Fibroblast of skin of abdomen (primary cell): ENCODE data around the gene CYP4F8.
"Not testable (repeated sequence)": the region's sequence is repeated elsewhere in the genome, so short reads cannot be mapped to it uniquely, and the experiment has no call there.

Source experiments
- DNase-seq: peaks from one replicate; pipeline ENCODE4 v3.0.0-alpha.2; 2013

Gene CYP4F8

DNA sequence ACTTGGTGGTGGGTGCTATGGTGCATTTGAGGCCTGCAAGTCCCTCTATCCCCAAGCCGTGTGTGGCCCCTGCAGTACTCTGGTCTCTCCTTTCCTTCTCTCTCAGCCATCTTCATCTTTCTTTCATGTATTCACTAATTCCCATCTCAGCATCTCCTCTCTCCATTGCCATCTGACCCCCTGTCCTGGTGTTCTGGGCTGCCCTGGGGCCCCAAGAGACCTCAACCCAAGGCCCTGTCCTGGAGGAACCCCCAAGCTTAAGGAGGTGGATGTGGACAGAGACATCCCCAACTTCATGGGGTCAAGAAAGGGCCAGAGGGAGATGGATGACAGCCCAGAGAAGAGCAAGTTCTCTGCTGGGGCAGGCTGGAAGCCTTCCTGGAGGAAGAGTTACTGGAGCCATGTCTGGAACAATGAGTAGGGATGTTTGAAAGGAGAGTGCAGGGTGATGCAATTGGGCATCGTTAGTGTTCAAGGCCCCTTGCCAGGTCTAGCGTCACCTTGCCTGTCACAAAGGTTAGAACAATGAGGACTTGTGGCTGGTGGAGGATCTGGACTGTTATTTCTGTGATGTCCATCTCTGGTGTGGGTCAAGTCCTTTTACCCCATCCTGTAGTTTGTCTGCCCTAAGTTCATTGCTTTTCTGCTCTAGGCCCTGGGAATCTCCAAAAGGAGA is 29.2 kb downstream of the CYP4F8 start:
- no peak for DNase-seq

- no peak for DNase-seq
Observed at GRCh38 chr19:15644816-15645215, 29.8 kb downstream of the CYP4F8 start.

DNA sequence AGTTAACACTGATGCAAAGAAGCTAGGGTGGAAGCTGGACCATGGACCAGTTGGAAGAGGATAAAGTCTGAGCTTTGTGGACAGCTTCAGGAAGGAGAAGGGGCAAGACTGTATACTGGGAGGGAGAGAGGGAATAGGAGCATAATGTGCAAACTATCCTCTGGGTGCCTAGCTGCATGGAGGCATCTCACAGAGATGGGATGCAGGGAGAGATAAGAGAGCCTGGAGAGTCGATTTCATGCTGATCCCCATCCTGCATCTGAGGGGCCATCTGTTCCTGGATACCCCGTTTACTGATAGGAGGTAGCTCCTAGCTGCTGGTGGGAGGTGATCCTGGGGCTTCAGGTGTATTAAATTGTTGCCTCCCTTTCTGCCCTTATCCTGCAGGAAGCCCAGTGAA is 34.5 kb downstream of the CYP4F8 start:
- DNase-seq: no peak

DNA sequence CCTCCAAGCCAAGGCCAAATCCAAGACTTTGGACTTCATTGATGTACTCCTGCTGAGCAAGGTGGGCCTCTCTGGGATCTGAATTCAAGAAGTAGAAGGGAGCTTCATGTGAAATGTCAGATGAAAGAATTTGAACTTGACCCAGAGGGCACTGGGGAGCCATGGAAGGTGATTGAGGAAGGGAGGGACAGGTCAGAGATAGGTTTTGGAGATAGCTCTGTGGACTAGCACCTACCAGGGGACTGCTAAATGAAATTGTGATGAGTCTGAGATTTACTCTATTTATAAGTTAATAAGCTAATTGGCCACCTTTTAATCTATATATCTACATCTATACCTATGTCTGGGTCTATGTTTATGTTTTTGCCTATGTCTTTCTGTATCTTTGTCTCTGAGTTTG is 35.1 kb downstream of the CYP4F8 start:
- not testable (repeated sequence) for DNase-seq

GRCh38 chr19:15651791-15652190 is 36.8 kb downstream of the CYP4F8 start:
- no peak for DNase-seq

DNA sequence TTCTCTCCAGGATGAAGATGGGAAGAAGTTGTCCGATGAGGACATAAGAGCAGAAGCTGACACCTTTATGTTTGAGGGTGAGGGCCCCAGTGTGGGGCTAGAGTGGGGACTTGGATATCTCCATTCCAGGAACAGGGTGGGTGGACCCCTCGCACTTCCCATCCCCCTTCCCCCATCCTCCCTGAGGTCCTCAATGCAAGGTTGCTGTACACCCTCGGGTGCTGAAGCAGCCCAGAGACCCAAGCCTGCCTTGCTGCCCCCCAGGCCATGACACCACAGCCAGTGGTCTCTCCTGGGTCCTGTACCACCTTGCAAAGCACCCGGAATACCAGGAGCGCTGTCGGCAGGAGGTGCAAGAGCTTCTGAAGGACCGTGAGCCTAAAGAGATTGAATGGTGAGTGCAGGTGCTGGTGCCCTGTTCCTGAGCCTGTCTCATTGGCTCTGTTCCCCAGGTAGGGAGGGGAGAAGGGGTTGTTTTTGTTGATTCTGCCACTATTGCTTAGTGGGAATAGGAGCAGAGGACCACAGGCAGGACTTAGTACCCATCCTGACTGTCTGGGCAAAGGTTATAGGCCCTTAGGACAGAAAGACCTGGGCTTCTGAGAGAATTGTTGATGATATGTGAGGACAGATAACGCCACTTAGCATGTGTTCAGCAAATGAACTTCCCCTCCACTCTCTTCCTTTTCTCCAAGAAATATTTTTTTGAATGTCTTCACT is 37.7 kb downstream of the CYP4F8 start:
- no peak for DNase-seq

DNA sequence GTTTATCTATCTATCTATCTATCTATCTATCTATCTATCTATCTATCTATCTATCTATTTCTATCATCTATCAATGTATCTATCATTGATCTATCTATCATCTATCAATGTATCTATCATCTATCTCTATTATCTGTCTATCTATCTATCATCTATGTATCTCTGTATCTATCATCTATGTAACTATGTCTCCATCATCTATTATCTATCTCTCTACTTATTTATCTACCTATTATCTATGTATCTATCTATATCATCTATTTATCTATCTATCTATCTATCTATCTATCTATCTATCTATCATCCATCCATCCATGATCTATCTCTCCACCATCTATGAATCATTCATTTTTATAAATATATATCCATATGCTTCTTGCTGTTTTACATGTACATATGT is 41.4 kb downstream of the CYP4F8 start:
- DNase-seq: no peak

- no peak for DNase-seq
Observed at GRCh38 chr19:15663247-15663646, 48.2 kb downstream of the CYP4F8 start.

GRCh38 chr19:15666186-15666585 is 51.2 kb downstream of the CYP4F8 start:
- no peak for DNase-seq

DNA sequence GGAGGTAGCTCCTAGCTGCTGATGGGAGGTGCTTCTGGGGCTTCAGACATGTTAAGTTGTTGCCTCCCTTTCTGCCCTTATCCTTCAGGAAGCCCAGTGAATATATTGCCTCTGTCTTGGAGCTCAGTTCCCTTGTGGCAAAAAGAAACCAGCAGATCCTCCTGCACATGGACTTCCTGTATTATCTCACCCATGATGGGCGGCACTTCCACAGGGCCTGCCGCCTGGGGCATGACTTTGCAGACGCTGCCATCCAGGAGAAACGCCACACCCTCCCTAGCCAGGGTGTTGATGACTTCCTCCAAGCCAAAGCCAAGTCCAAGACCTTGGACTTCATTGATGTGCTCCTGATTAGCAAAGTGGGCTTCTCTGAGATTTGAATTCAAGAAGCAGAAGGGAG is 51.9 kb downstream of the CYP4F8 start:
- DNase-seq: no peak

DNA sequence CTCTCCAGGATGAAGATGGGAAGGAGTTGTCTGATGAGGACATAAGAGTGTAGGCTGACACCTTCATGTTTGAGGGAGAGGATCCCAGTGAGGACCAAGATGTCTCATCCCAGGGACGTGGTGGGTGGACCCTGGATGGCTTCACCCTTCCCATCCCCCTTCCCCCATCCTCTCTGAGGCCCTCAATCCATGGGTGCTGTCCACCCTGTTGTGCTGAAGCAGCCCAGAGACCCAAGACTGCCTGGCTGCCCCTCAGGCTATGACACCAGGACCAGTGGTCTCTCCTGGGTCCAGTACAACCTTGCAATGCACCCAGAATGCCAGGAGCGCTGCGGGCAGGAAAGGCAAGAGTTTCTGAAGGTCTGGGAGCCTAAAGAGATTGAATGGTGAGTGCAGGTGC is 54.4 kb downstream of the CYP4F8 start:
- no peak for DNase-seq

- no peak for DNase-seq
Observed at GRCh38 chr19:15669891-15670290, 54.9 kb downstream of the CYP4F8 start.

DNA sequence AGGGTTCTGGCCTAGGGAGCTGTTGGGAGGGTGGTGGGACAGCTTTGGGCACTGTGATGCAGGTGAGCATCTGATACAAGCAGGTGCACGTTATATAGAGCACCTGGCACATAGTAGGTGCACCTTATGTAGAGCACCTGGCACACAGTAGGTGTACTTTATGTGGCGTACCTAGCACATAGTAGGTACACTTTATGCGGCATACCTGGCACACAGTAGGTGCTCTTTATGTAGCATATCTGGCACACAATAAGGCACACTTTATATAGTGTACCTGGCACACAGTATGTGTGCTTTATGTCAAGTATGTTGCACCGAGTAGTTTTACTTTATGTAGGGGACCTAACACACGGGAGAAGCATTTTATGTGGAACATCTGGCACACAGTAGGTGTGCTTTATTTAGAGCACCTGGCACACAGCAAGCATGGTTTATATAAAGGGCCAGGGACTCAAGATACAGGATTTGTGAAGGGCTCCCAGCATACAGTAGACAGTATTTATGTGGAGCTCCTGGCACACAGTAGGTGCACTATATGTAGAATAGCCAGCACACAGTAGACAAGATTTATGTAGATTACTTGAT is 56.3 kb downstream of the CYP4F8 start:
- DNase-seq: no peak

GRCh38 chr19:15671891-15672579 is 57.0 kb downstream of the CYP4F8 start:
- no peak for DNase-seq

- DNase-seq: no peak
Observed at GRCh38 chr19:15672580-15673175, 57.7 kb downstream of the CYP4F8 start, which contains the start of gene CYP4F12. CYP4F12 (plus strand) TSS chr19:15673087; CDS start chr19:15673530, 443 bp downstream.

- DNase-seq: no peak
Observed at GRCh38 chr19:15673176-15673654, 58.2 kb downstream of the CYP4F8 start.

DNA sequence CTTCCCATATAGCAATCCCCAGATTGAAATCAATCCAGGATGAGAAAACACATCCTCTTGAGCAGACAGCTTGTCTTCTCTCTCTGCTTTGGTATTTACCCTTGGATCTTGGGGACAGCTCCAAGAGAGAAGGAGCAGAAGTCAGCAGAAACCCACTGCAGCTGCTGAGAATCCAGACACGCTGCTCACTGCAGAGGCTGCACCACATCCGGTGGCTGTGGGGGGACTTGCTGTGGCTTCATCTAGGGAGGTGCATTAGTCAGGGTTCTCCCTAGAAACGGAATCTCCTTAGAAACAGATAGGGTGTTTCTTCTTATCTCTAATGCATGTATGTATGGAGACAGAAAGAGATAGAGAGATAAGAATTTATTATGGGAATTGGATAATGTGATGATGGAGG is 60.5 kb downstream of the CYP4F8 start:
- no peak for DNase-seq

GRCh38 chr19:15679089-15679488 is 64.1 kb downstream of the CYP4F8 start:
- no peak for DNase-seq

- DNase-seq: not testable (repeated sequence)
Observed at GRCh38 chr19:15679865-15680264, 64.8 kb downstream of the CYP4F8 start.
